SW480 (cell line): Measurements from ENCODE around the gene DNM1L.

Experiments used
- DNase-seq: peaks from one replicate; pipeline ENCODE4 v3.0.0-alpha.2; 2016; ENCODE audit warnings: low spot score

DNM1L gene

GRCh38 chr12:32756476-32757066 is 77.5 kb downstream of the DNM1L start:
- no peak for DNase-seq

GRCh38 chr12:32757157-32757556 is 78.1 kb downstream of the DNM1L start:
- DNase-seq = no peak

- no peak for DNase-seq
Measured at GRCh38 chr12:32761716-32762115, 82.6 kb downstream of the DNM1L start.

GRCh38 chr12:32765906-32766305 is 86.8 kb downstream of the DNM1L start:
- no peak for DNase-seq

- DNase-seq = peak; percentile 90
Measured at GRCh38 chr12:32768518-32768917, 89.4 kb downstream of the DNM1L start.

GRCh38 chr12:32770141-32770540 is 91.0 kb downstream of the DNM1L start:
- no peak for DNase-seq

- DNase-seq = no peak
Measured at GRCh38 chr12:32773691-32774090, 94.6 kb downstream of the DNM1L start.

GRCh38 chr12:32776258-32776657 is 97.2 kb downstream of the DNM1L start:
- no peak for DNase-seq

- no peak for DNase-seq
Measured at GRCh38 chr12:32777159-32777558, 98.1 kb downstream of the DNM1L start.

GRCh38 chr12:32777691-32778175 is 98.6 kb downstream of the DNM1L start:
- no peak for DNase-seq

- DNase-seq = no peak
Measured at GRCh38 chr12:32780071-32780470, 101.0 kb downstream of the DNM1L start.

GRCh38 chr12:32783029-32783428 is 103.9 kb downstream of the DNM1L start:
- DNase-seq = no peak

GRCh38 chr12:32785557-32785956 is 106.5 kb downstream of the DNM1L start:
- DNase-seq = no peak

- DNase-seq = no peak
Measured at GRCh38 chr12:32788405-32788804, 109.3 kb downstream of the DNM1L start.

- DNase-seq = no peak
Measured at GRCh38 chr12:32789446-32789845, 110.3 kb downstream of the DNM1L start.

GRCh38 chr12:32789916-32790315 is 110.8 kb downstream of the DNM1L start:
- no peak for DNase-seq

- no peak for DNase-seq
Measured at GRCh38 chr12:32794281-32794680, 115.2 kb downstream of the DNM1L start.
